HL-60 (cell line): Measurements from ENCODE around the gene DOCK1.

Experiments used
- GABPA ChIP-seq: IDR thresholded peaks from 2 replicates; pipeline ENCODE4 v1.6.1; 2012; ENCODE audit warnings: low read depth
- POLR2AphosphoS5 ChIP-seq: IDR thresholded peaks from 2 replicates; pipeline ENCODE4 v1.6.1; 2012; ENCODE audit warnings: low read depth
- REST ChIP-seq: IDR thresholded peaks from 2 replicates; pipeline ENCODE4 v1.6.1; 2012; ENCODE audit warnings: low read depth; ENCODE audit not compliant: insufficient replicate concordance
- TF ChIP-seq, protein P1 (sequence below): IDR thresholded peaks from one replicate; pipeline ENCODE4 v1.5.1; 2011; ENCODE audit warnings: low read length, control low read depth, inconsistent platforms; ENCODE audit not compliant: insufficient read depth

DNA sequence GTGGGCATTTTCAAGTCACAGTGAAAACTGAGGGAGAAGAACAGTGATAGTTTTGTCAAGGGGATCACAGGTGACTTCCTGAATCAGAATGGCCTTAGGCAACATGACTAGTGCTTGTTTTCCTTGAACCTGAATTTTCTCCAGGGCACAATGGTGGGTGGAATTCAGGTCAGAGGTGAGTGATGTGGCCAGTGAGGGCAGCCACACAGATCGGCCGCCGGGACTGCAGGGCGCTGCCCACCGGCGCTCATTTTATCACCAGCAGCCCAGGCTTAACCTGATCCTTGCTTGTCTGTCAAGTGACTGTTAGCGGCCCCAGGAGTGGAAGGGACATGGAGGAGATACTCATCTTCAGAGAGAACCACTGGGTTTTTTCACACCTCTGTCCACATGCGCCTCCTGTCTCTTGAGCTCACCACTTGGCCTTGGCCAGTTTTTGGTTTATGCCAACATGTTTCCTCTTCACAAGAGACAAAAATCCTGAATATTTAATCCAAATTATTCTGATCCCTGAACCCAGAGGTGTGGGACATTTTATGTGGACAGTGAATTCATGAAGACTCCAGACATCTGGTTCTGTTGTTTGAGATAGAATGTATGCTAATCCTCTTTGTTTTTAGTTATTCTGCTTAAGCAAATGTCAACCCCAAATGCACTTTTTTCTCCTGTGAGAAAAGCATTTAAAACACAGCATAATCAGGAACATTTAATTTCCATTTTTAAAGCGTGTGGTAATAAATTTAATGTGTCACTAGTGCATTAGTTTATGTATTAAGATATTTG lies 108.7 kb downstream of the DOCK1 start:
- TF ChIP-seq, protein P1, sequence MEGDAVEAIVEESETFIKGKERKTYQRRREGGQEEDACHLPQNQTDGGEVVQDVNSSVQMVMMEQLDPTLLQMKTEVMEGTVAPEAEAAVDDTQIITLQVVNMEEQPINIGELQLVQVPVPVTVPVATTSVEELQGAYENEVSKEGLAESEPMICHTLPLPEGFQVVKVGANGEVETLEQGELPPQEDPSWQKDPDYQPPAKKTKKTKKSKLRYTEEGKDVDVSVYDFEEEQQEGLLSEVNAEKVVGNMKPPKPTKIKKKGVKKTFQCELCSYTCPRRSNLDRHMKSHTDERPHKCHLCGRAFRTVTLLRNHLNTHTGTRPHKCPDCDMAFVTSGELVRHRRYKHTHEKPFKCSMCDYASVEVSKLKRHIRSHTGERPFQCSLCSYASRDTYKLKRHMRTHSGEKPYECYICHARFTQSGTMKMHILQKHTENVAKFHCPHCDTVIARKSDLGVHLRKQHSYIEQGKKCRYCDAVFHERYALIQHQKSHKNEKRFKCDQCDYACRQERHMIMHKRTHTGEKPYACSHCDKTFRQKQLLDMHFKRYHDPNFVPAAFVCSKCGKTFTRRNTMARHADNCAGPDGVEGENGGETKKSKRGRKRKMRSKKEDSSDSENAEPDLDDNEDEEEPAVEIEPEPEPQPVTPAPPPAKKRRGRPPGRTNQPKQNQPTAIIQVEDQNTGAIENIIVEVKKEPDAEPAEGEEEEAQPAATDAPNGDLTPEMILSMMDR: no peak
- TF ChIP-seq POLR2AphosphoS5 (no peak), REST (no peak), GABPA (no peak)
